Thoracic aorta endothelial cell (primary cell): ENCODE results near the gene CRYGD. TPM values are rescaled to one million over a fixed set of nuclear protein-coding genes. Genes with fewer than 3 reads are reported as not detected.

Experiments
- total RNA-seq: library from RNA; depleted of rRNA; stranded (reverse); fragments of >200 nt; gene quantifications from 2 replicates; pipeline ENCODE4 v1.2.3, GENCODE V29; 2012

CRYGD gene
- total RNA-seq: not detected in 2 replicates

DNA sequence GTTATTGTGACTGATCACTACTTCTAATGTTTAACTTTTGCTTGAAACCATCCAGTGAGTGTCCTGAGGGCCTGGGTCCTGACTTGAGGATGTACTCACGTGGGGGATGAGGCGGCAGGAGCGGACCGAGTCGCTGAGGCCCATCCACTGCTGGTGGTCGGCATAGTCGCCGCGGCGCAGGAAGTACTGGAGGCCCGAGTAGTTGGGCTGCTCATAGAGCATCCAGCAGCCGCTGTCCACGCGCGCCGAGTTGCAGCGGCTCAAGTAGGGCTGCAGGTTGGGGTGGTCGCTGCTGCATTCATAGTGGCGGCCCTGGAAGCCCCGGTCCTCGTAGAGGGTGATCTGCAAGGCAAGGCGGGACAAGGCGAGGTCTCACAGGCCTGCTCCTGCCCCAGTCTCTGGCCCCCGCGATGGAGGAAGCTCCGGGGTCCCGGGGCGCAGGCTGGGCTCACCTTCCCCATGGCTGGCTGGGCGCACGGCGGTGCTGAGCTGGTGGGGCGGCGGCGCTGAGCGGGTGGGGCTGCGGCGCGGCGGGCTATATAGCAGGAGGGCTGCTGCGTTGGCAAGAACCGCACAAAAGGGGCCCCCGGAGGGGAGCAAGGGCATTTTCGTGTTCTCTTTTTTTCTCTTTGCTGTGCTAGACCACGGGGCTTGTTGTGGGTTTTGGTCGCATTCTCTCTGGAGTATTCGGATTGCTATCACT is at the start of gene CRYGD:
TSS of gene CRYGD (minus strand) at position 512 of the 703 bp plus-strand sequence. CDS start at position 461, 51 bp downstream.

DNA sequence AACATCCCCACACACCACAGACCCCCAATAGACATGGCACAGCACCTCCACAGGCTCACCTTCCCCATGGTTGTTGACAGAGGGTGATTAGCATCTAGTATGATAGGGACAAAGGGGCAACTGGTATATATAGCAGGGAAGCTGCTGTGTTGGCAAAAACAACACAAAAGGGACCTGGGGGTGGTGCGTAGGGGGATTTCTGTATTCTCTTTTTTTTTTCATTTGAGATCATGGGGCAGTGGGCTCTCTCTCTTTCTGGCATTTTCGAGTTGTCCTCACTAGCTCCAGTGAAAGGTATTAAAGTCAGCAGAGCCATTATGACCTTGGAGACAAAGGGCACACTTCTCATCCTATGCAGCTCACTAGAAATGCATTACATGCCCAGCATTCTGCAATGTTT is 39.2 kb upstream of the CRYGD start, which contains the start of gene CRYGA:
TSS of gene CRYGA (minus strand) at position 101 of the 400 bp plus-strand sequence. CDS start at position 68, 33 bp downstream.

DNA sequence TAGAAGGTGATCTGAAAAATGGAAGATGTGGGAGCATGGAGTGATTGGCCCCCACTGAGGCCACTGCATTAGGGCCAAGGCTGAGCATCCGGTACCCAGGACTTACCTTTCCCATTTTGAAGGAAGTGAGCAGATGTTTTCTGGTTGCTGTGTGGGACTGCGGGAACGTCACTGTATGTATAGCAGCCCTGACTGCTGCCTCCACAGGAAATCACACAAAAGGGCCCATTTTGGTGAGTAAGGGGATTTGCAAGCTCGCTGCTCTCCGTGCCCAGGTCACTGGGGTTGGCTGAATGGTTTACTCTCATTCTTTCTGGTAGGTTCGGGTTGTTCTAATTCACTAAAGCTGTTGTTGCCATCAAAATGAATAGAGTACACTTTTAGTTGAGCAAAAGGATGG is 21.7 kb upstream of the CRYGD start, which contains the start of gene CRYGB:
TSS of gene CRYGB (minus strand) at position 153 of the 400 bp plus-strand sequence. CDS start at position 115, 38 bp downstream.

DNA sequence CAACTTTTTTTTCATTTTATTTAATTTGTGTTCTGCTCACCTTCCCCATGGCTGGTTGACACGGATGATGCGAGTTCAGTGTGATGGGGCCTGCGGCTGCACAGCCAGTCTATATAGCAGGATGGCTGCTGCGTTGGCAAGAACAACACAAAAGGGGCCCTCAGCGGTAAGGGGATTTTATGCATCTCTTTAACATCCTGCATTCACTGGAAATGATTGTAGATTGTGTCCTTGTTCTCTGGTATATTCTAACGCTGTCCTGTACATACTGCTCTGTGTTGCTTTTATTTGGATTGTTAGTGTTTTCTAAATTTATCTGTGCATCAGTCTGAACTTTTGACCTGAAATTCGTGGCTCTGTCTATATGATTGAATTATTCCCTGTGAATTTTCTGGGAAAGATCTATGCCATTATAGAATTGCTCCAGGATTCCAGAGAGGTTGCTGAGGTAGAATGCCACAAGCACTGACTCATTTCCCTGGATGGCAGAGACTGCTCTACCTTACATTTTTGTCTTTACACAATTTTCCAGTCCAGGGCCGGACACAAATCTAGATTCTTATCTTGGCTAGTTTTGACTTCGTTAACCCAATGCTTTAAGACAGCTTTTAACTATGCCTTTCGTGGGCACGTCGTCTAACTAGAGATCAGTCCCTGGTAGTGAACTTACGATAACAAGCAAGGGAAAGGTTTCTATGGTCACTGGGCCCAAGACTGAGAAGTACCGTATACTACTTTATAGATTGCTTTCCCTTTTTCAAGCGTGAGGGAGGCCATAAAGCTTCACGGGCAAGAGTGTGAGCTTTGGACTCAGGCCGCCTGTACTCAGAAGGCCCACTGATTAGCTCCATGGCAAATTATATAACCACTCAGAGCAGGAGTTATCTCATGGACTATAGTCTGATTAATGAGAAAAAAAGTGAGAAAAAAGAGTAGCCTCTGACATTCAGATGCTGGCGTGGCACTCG is 5.7 kb upstream of the CRYGD start, which contains the start of gene CRYGC:
TSS of gene CRYGC (minus strand) at position 85 of the 968 bp plus-strand sequence. CDS start at position 49, 36 bp downstream.

Other genes with a start within 250 kb of the CRYGD start
- gene PLEKHM3, start 99.0 kb downstream of the CRYGD start, total RNA-seq: 10.1 and 10.8 TPM in 2 replicates
- not detected in 2 replicates for gene CRYGC, start 5.3 kb upstream of the CRYGD start, total RNA-seq
- gene CRYGB, start 21.6 kb upstream of the CRYGD start, total RNA-seq: not detected in 2 replicates
- not detected in 2 replicates for gene CRYGA, start 39.1 kb upstream of the CRYGD start, total RNA-seq
- gene C2orf80, start 65.5 kb upstream of the CRYGD start, total RNA-seq: not detected in 2 replicates
- gene IDH1, start 130.5 kb upstream of the CRYGD start, total RNA-seq: 129 and 163 TPM in 2 replicates
- gene PIKFYVE, start 141.7 kb upstream of the CRYGD start, total RNA-seq: 45.6 and 52.9 TPM in 2 replicates